ENCODE measurements around the gene SLC25A26.
A peak's percentile ranks its signal among the peaks of the same experiment; 100 is the strongest.

The SLC25A26 gene

DNA sequence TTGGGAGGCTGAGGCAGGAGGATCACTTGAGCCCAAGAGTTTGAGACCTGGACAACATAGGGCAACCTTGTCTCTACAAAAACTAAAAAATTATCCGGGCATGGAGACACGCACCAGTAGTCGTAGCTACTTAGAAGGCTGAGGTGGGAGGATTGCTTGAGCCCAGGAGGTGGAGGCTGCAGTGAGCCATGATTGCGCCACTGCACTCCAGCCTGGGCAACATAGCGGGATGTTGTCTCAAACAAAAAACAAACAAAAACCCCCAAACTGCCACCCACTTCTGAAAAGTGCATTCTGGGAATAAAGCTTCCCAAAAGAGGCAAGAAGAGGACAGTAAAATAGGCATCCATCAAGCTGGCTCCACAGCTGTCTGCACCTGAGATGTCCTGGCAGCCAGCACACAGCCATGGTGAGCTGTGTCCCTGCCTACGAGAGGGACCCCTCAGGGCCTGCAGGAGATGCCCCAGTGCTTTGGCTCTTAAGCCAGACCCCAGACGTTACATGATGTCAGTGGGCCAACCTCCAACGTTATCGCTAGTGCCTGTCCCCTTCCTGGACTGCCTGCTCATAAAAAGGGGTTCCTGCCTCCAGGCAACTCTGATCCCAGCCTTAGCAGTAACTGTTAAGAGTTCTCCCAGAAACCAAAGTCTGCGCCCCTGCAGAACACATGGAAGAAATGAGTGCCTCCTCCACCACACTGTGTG is 178.9 kb downstream of the SLC25A26 start:
- no peak for DNase-seq

DNA sequence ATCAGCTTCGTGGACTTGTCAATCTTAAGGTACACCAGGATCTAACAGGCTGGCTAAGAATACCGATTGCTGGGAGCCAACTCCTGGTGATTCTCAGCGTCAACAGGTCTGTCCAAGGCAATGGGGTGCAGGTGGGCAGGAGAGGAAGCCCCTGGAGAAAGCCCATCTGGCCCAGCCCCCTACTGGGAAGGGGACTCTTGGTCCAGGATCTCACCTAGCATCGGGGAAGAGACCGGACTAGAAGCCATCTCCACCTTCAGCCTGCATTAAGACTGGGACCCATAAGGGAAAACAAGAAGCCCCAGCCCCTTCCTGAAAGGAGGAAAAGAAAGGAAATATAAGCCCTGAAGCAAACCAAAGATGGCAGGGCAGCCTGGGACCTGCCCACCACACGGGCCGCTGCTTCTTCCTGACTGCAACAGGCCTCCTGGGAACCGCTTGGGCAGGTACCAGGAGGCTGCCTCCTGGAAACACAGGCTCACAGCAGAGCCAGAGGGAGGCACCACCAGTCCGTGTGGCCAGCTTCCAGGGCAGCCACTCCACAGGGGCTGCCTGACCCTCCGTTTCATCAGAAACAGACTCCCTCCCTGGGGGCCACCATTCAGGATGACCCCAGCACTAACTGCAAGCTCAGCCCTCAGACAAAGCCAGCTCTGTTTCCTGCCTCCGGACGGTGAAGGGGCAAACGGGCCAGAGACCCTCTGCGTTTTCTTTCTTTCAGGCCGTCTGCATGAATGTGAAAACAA is 179.8 kb downstream of the SLC25A26 start:
- no peak for DNase-seq

DNA sequence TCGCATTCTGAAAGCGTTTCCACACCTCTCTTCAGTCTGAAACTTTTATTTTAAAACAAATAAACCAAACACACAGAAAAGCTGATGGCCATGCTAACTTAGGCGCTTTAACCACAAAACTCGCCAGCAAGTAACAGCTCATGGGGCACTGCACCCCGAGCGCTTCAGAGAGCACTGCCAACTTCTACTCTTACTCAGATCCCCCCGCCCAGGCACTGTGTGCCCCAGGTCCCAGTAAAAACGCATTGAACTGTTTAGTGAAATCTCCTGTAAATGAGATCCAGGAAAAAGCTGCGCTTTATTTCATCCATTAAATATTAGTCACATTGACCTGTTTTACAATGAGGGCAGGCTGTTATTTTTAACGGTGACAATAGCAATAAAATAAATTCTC is 180.4 kb downstream of the SLC25A26 start:
- DNase-seq = no peak

DNA sequence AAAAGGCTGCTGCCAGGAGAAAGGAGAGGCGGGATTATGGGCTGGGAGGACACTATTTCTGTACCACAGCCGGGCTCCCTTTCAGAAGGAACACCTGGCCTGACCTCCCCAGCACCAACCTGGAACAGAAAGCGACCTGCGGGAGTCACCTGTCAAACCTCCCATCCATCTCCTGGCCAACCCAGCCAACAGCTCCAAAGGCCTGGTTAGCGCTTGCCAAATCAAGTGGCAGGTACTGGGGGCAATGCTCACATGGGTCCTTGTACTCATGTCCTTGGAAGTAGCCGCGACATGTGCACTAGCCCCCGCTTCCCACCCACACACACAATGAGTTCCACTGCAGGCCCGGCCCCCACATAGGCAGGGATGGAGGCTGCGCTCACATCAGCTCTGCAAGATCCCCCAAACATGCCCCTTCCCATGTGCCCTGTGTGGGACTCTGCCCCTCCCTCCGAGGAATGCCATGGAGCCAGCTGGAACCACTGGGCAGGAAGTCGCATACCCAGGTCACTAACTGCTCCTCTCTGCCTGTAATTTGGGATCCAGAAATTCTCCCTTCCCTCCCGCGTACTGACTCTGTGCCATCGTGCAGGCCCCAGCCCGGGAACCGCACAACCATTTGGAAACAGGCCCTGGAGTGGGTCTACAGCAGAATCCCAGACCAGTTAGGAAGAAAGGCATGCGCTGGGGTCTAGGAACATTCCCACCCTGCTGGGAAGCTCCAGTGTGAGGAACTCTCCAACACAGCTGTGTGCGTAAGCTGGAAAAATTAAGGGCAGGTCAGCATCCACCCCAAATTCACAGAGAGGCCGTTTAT is 181.1 kb downstream of the SLC25A26 start:
- no peak for DNase-seq

DNA sequence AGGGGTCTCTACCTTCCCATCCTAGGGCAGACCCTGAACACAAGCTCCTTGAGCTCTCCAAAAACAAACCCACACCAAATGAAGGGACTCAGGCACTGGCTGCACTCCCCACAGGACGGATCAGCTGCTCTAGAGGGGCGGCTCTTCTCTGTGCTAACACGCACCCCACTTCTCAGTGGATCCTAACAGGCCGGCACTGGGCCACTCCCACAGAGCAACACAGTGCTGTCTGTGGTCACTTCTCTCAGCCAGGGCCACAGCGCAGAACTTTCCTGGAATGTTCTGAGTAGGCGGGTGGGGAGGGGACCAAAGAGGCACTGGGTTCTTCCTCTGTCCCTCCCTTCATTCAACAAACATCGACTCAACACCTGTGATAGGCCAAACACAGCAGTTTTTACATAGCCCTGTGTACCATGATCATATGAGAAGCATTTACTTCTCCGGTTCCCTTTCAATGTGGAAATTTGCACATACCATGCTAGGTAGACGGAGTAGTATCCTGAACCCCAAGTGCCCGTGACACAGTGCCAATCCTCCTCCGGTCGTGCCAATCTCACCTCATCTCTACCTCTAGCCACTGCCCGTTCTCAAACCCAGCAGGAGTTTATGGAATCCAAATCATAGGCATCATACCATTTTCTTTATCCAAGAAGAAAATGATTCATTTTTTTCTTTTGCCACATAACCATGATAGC is 181.9 kb downstream of the SLC25A26 start:
- DNase-seq = no peak

DNA sequence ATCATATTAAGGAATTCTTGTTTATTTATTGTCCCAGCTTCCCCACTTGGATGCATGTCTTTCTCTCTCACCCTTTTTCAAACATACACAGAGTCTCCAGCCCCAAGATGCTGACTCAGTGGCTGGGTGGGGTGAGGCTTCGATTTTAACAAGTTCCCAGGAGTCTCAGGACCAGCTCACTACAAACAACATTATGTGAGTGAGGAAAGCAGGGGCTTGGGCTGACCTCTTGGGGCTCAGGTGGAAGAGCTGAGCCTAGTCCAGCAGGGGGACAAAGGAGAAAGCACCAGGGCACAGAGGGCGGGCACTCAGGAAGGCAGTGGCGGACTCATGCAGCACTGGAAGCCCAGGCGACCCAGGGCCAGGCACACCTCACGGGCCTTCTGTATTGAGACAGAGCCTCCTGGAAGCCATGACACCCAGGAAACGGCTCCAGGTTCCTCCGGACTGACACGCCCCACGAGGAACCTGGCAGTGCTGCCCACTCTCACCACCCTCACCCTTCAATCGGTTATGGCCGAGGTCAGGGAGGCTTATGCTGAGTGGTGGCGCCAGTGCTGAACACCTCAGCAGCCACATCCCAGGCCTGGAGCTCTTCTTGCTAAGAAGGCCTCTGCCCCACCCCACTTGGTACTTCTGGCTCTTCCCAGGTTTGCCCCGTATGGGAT is 182.7 kb downstream of the SLC25A26 start:
- no peak for DNase-seq

DNA sequence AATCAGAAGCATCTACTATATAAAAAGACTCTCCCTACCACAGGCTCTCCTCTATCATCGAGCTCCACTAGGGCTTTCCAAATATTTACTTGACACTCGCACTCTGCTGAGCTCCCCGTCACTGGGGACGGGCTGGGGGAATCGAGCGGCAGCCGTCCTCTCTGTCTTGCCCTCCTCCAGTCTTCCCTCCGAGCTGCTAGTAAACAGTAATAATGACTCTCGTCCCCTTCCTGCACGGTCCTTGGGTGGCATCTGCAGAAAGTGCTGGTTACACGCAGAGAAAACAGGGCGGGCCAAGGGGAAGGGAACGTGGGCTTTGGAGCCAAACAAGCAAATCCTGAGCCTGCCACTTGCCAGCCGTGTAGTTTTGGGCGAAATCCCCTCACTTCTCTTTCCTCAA is 183.4 kb downstream of the SLC25A26 start:
- DNase-seq = no peak

DNA sequence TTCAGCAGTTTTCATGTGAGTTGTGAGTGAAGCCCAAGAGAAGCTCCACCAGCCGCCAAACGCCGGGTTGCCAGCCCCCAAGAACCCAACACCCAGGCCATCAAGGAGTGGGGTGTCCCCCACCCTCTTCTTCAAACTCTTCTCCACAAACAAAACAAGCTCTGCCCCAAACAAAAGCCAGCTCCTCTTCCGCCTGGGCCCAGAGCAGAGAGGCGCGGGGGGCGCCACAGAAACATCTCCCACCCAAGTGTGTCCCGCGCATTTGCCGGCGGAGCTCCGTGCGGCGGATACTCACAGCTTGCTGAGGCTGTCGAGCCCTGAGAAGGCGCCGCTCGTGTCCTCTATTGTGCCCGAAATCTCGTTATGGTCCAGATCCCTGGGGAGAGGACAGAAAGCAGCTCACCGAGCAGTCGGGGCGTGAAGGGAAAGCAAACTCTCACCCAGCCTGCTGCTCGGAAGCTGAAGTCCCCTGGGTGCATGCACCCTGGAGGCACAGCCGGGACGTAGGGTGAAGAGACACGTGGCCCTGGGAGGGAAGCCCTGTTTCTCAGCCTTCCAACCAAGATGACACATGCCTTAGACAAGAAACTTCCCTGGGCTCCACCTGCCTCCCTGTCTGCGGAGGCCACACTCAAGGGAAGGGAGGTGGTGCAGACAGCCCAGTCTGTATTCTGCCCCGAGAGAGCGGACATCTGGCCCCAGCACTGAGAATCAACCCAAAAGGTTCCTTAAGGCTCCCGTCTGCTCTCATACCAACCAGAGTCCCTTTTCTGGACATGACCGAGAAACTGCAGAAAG is 184.3 kb downstream of the SLC25A26 start:
- no peak for DNase-seq

DNA sequence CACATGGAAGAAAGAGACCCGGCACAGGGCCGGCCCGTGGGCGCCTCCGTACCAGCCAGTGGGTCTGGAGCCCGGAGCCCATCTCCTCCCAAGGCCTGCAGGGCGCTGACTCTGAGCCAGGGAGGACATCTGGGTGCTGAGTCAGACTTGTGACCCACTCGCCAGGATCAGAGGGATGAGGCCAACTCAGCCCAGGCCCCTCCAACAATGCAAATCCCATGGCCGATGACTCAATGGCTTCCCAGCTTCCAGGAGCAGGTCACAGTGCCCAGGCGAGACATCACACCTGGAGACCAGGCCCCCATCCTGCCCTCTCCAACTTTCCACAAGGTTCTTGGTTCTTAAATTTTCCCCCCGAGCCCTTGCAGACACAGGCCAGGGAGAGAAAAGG is 184.9 kb downstream of the SLC25A26 start:
- no peak for DNase-seq

DNA sequence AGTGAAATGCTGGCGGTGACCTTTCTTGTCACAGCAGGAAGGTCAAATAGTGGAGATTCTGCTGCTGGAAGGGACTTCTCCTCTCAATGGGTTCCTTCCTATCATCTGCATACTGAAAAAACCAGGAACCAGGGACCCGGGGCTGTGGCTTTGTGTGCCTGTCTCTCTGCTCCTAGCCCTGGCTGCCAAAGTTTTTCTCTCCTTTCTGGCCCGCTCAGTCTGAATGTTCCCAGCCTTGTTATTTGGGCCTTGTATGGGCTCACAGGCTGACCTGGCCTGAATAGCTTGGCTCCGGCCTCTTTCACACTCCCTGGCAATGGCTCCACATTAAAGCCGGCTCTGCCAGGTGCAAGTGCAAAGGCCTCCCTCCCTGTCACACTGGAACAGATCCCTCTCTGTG is 185.4 kb downstream of the SLC25A26 start:
- DNase-seq = no peak

DNA sequence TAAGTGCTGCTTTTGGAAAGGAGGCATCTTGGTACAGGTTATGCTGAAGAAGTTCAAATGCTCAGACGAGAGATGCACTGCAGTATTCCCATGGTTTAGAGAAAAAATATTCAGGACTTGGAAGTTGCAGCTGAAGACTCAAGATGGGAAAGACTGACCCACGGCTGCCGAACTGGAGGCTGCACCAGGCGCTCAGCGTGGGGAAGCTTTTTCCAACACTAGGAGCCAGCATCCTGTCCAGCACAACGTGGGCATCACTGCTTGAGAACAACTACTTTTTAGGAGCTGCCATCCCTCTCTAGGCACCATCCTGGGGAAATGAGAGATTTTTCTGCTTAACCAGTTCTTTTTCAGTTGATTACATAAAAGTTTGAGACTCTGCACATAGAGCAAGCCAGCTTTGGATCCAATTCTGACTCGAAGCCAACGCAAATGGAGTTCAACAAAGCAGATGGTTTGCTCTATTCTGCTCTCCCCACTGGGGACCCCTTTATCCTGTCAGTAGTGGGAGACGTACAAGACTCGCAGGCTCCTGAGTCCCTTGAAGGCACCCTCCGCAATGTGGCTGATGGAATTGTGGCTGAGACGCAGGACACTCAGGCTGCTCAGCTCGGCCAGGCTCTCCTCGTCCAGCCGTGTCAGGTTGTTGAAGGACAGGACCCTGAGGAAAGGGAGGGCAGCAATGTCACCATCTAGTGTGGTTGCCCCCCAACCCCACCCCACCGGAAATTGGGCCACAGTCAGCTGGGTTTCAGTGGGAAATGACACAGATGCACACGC is 186.2 kb downstream of the SLC25A26 start:
- DNase-seq = no peak

DNA sequence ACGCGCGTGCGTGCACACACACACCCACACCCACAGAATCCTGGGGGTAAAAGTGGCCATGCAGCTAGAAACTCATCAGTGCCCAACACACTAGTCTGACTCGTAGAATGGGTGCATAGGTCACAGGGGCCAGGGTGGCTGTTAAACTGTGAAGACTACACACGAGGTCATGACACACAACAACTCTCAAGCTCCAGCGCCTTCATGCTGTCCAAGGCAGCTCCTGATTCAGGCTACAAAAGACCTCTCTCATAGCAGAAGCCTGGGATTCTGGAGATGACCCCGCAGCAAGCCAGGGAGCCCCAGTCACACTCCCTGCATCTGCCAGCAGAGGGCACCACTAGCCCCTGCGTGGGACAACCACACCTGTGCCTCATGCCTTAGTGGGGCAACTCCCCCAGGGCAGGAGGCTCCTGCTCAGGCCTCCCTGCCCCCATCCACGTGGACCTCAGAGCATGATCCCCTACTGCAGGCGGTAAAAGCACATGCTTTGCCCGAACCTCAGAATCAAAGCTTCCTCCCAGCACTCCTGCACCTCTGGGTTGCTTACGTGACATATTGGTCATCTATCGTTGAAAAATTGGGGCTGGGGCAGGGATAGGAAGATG is 186.9 kb downstream of the SLC25A26 start:
- DNase-seq = peak; percentile 91

DNA sequence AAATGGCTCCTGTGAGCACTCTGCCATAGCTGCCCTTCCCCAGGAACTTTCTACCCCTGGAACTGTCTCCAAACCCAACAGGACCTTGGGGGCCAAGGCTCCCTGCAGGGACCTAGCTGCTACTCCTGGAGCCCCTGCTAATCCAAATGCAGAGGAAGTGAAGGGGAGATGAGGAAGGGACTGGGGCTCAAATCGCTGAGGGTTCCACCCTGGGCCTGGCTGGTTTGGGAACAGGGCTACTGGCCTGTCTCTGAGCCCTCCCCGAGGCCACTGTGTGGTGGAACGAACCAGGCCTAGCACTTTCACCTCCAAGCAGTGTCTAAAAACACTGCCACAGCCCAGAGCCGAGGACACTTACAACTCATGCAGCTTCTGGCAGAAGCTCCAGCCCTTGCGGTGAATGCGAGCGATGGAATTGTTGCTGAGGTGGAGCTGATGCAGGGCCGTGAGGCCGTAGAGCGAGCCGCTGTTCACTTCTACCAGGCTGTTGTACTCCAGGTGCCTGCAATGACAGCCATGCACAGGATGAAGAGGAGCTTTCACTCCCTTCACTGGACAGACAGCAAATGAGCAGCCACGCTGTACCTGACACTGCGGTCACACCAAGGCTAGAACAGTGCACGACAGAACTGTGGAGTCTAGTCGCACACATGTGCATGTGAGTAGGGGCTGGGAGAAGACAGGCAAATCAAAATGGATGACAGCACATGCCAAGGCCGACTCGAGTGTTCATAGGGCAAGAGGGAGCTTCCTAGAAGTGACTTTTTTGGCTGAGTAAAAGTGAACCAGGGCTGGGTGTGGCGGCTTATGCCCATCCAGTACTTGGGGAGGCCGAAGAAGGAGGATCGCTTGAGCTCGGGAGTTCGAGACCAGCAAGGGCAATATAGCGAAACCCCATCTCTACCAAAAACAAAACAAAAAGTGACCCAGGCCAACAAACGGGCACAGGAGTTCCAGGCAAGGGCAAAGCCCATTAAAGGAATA is 189.3 kb downstream of the SLC25A26 start:
- no peak for DNase-seq

DNA sequence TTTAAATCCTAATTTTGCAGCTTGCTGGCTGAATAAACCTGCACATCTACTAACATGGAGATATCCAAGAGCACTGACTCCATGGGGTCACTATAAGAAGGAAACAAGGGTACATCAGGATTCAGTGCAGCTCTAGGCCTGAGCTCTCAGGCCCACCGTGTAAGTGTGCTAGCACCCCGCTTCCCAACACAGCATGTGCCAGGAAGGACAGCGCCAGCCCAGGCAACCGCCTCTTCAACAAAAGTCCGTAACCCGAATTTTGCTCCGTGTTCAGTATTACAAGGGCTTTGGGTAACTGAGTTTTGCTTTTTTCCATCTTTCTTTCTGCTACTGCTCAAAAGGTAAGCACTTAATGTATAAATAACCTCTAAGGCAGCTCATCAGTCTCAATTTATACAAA is 190.2 kb downstream of the SLC25A26 start:
- no peak for DNase-seq

DNA sequence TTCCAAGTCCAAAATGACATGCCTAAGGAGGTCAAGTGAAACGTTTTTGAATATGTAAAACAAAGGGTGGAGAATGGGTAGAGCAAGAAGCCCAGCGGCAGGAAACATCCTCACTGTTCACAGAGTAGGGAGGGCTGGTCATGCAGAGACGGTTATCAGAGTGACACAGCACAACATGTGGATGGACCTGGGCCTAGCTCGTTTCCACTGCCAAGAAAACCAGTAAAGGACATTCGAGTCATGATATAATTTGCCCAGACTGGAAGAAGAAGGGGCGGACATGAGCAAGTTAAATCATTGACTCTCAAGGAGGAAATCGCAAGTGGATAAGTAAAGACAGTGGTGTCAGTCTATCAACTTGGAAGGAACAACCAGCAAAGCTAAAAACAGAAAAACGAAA is 190.7 kb downstream of the SLC25A26 start:
- no peak for DNase-seq

DNA sequence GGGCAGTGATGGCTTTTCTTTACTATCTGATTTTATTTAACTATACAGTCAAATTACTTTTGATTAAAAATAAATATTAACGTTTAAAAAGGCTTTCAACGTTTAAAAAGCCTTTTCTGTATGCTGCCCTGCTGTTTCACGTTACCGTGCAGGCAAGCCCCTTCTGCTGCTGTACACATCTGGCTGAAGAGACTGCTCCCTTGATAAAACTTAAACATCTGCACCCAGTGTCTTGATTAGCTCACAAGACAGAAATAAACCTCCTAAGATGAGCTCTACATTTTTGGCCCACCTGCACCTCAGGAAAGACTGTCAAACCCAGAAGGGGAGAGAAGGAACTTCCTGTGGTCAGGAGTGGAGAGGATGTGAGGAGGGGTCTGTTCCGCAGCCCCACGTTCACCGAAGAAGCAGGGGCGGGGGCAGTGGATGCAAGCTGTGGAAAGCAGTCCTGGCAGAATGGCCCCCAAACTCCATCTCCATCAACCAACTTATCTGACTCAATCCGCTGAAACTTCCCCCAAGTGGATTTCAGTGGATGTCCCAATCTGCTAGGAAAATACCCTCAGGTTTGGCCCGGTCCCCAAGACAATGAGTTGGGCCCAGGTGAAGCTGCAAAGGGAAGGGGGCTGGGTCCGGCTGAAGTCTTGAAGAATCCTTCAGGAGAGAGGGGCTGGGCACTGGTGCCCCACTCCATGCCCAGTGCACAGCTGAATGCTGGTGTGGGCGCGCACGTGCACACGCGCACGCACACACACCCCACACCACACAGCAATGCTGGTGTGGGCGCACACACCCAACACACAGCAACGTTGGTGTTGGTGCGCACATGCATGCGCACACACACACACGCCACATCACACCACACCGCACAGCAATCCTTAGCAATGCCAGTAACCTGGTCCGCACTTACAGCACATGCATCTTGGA is 191.4 kb downstream of the SLC25A26 start:
- no peak for DNase-seq

DNA sequence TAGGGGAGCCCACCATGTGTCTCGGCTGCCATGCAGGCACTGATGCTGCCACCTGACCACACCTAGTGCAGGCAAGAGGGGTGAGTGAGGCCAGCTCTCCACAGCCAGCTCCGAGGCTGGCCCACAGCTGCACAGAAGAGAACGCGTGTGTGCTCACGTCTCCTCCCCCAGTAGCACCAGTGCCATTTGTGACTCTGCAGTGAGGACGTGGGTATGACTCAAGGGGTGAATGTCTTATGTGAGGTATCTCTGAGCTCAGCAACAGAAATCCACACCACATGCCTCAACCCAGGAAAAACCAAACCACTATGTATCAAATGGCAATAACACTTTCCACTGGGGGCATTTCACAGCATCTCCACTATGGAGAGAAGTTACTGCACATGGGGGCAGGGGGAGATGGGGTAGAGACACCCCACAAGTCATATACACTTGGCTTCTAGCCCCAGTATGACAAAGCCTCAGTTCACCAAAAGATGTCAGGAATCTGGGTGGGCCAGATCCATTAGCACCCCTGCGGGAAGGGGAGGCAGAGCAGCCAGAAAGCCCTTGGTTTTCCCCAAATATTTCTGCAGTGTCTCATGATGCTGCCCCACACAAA is 192.4 kb downstream of the SLC25A26 start:
- no peak for DNase-seq

DNA sequence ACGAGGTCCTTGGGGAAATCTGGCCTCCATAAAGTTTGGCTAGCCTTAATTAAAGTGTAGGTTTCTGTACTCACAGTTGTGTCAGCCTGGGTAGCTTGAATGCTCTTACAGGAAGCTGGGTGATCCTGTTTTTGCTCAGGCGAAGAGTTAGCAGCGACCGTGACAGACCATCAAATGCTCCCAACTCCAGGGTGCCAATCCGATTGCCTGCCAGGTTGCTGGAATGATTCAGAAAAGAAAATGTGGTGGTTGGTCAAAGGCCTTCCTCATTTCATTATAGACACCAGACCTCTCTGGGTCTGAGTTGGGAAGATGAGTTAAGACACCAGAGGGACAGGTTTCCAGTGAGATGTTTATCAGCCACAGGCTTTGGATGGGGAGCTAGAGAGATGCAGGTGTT is 194.0 kb downstream of the SLC25A26 start:
- no peak for DNase-seq

Measured in activated CD8-positive, alpha-beta memory T cell treated with anti-CD3 and anti-CD28 coated beads, Interleukin-2, amount 50 U/mL, for 48 hours (primary cell).